AG09319 (cell line): Measurements from ENCODE around the gene TNKS1BP1.
A peak's percentile ranks its signal among the peaks of the same experiment; 100 is the strongest.

Source experiments
- DNase-seq: peaks from one replicate; pipeline ENCODE4 v3.0.0-alpha.2; 2010; ENCODE audit warnings: low read depth; ENCODE audit errors: extremely low read depth
- TF ChIP-seq, protein P1 (sequence below): IDR thresholded peaks from 2 replicates; pipeline ENCODE4 v1.5.1; 2011; ENCODE audit warnings: low read depth, mild to moderate bottlenecking, inconsistent platforms, low read length, moderate library complexity

The TNKS1BP1 gene, protein sequence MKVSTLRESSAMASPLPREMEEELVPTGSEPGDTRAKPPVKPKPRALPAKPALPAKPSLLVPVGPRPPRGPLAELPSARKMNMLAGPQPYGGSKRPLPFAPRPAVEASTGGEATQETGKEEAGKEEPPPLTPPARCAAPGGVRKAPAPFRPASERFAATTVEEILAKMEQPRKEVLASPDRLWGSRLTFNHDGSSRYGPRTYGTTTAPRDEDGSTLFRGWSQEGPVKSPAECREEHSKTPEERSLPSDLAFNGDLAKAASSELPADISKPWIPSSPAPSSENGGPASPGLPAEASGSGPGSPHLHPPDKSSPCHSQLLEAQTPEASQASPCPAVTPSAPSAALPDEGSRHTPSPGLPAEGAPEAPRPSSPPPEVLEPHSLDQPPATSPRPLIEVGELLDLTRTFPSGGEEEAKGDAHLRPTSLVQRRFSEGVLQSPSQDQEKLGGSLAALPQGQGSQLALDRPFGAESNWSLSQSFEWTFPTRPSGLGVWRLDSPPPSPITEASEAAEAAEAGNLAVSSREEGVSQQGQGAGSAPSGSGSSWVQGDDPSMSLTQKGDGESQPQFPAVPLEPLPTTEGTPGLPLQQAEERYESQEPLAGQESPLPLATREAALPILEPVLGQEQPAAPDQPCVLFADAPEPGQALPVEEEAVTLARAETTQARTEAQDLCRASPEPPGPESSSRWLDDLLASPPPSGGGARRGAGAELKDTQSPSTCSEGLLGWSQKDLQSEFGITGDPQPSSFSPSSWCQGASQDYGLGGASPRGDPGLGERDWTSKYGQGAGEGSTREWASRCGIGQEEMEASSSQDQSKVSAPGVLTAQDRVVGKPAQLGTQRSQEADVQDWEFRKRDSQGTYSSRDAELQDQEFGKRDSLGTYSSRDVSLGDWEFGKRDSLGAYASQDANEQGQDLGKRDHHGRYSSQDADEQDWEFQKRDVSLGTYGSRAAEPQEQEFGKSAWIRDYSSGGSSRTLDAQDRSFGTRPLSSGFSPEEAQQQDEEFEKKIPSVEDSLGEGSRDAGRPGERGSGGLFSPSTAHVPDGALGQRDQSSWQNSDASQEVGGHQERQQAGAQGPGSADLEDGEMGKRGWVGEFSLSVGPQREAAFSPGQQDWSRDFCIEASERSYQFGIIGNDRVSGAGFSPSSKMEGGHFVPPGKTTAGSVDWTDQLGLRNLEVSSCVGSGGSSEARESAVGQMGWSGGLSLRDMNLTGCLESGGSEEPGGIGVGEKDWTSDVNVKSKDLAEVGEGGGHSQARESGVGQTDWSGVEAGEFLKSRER (N-terminal part only)

DNA sequence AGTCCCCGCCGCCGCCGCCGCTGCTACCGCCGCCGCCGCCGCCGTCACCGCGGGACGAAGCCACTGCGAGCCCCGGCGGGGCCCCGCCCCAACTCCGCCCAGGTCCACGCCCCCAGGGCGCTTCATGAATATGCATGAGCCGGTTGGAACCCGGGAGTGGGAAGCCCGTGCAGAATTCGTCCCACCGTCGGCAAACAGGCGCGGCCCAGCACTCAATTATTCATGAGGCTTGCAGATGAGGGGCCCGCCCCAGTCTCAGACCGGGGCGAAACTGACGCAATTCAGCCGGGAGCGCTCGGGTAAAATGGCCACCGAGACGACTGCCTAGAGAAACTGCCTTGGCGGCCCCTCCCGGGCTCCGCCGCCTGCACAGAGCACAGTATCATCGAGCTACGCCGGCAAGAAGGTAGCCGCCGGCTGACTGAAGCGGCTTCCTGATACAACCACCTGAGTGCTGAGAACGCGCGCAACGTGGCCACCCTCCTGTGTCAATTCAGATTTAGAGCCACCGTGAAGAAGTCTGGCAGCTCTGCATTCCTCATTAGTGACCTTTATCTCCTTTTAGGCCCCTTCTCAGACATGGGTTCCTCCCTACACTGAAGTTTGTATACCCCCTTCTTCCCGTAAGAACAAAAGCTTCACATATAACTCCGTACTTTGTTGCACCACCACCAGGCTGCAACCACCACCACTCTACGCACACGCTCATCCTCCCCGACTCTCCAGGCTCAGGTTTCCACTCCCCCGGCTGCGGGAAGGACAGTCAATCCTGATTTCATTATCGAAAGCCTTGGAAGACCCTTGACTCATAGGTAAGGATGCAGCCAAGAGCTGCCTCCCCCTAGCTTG lies at the start of gene TNKS1BP1:
Gene TNKS1BP1 (minus strand): TSS at position 67 of the 849 bp plus-strand sequence. CDS start 3,067 bp downstream, outside the sequence.
- peak; percentile 95 for DNase-seq
- TF ChIP-seq, protein P1, sequence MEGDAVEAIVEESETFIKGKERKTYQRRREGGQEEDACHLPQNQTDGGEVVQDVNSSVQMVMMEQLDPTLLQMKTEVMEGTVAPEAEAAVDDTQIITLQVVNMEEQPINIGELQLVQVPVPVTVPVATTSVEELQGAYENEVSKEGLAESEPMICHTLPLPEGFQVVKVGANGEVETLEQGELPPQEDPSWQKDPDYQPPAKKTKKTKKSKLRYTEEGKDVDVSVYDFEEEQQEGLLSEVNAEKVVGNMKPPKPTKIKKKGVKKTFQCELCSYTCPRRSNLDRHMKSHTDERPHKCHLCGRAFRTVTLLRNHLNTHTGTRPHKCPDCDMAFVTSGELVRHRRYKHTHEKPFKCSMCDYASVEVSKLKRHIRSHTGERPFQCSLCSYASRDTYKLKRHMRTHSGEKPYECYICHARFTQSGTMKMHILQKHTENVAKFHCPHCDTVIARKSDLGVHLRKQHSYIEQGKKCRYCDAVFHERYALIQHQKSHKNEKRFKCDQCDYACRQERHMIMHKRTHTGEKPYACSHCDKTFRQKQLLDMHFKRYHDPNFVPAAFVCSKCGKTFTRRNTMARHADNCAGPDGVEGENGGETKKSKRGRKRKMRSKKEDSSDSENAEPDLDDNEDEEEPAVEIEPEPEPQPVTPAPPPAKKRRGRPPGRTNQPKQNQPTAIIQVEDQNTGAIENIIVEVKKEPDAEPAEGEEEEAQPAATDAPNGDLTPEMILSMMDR: no peak; the same call in 1 of the 2 replicates

DNA sequence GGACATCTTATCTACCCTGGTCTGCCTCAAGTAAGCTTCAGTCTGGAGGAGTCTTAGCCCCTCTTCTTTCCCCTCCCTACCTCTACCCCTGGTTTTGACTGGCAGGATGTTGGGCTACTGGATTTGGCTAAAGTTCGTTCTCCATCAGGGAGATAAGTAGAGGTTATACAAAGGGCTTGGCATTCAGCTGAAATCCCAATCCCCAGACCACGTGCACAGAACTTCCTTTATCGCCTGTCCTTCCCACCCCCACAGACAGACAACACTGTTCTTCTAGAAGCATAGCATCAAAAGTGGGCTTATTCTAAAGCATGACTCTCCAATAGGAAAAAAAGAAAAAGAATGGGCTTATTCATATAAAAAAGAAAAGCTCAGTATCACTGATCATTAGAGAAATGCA lies 48.4 kb upstream of the TNKS1BP1 start:
- no peak for DNase-seq
- TF ChIP-seq, protein P1: no peak

DNA sequence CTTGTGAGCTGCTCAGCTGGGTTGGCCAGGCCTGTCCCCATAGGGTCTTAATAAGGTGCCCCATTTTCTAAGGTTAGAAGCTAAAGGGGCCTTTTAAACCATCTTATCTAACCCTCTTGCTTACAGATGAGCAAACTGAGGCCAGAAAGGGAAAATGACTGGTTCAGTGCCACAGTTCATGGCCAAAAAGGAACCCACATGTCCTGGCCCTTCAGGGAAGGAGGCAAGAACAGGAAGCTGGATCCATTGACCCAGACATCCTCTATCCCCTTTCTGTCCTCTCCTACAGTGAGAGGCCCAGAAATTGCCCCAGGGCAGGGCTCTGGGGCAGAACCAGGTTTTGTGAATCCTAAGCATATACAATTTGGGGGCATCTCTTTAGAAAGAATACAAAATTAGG lies 46.2 kb upstream of the TNKS1BP1 start:
- TF ChIP-seq, protein P1: no peak
- DNase-seq: no peak

- no peak for DNase-seq
- TF ChIP-seq, protein P1: no peak
These were observed 45.5 kb upstream of the TNKS1BP1 start for GRCh38 chr11:57370251-57370650.

GRCh38 chr11:57368845-57369232 lies 44.1 kb upstream of the TNKS1BP1 start:
- DNase-seq: no peak
- TF ChIP-seq, protein P1: no peak

DNA sequence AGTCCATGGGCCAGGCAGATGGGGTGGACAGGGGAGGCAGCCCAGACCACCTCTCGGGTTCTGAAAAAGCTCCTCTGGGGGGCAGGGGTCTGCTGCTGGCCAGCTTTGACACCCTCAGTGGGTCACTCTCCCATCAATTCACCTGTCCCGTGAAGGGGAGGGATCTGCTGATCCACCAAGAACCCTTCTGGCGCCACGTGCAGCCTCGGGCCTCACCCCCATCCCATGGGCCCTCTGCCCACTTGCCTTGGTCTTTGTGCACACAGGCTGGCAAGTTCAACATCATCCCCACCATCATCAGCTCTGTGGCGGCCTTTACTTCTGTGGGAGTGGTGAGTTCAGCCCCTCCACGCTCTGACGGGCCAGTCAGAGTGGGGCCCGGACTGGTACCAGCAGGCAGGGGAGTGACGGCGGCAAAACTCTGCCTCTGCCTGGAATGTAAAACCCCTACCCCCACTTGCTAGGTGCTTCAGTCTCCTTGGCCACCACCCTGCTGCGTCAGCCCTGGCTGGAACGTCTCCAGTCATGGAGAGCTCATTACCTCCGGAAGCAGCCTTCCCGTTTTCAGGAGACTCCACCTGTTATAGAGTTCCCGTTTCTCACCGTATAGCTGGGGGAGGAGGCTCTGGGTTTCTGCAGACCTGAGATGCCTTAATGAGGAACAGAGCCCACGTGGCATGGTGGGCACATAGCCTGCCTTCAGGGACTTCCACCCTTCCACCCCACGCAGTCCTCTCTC lies 43.5 kb upstream of the TNKS1BP1 start:
- DNase-seq: no peak
- TF ChIP-seq, protein P1: no peak
